Activated naive CD8-positive, alpha-beta T cell treated with anti-CD3 and anti-CD28 coated beads, Interleukin-2, amount 50 U/mL, for 16 hours (primary cell): Measurements from ENCODE around the gene KLHL11.
"Not testable (repeated sequence)": the region's sequence is repeated elsewhere in the genome, so short reads cannot be mapped to it uniquely, and the experiment has no call there.

Source experiments
- DNase-seq: peaks from one replicate; pipeline ENCODE4 v3.0.0-alpha.2; 2020; ENCODE audit warnings: low read depth, low spot score

The KLHL11 gene

DNA sequence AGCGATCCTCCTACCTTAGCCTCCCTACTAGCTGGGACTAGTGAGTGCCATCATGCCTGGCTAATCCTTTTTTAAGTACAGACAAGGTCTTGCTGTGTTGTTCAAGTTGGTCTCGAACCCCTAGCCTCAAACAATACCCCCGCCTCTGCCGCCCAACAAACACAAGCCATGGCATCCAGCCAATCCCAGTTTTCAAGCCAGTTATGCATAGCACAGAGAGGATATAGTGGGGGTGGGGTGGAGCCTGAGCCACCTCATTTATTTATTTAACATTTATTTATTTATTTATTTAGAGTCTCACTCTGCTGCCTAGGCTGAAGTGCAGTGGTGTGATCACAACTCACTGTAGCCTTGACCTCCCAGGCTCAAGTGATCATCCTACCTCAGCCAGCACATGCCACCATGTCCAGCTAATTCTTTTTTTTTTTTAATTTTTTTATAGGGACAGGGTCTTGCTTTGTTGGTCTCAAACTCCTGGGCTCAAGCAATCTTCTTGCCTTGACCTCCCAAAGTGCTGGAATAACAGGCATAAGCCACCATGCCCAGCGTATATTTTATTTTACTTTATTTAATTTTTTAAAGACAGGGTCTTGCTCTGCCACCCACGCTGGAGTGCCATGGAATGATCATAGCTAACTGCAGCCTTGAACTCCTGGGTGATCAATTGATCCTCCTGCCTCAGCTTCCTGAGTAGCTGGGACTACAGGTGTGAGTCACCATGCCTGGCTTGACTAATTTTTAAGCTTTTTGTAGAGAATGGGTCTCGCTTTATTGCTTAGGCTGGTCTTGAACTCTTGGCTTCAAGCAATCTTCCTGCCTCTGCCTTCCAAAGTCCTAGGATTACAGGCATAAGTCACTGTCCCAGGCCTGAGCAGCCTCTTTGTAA lies 26.2 kb upstream of the KLHL11 start:
- DNase-seq = no peak

DNA sequence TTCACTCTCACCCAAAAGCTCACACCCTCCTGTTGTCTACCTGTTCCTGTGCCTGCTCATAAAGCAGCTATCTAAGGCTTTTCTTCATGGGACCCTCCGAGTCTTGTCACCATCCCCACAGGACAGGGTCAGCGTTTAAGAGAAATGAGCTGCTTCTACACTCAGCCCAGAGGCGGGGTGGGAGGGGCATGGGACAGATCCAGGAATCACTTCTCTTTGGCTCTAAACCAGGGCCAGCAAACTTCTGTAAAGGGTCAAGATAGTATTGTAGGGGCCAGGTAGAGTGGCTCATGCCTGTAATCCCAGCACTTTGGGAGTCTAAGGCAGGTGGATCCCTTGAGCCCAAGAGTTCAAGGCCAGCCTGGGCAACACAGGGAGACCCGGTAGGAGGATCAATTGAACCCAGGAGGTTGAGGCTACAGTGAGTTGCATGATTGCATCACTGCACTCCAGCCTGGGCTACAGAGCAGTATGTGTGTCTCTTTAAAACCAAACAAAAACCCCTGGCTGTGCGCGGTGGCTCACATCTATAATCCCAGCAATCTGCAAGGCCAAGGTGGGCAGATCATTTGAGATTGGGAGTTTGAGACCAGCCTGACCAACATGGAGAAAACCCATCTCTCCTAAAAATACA lies 23.2 kb upstream of the KLHL11 start:
- no peak for DNase-seq

DNA sequence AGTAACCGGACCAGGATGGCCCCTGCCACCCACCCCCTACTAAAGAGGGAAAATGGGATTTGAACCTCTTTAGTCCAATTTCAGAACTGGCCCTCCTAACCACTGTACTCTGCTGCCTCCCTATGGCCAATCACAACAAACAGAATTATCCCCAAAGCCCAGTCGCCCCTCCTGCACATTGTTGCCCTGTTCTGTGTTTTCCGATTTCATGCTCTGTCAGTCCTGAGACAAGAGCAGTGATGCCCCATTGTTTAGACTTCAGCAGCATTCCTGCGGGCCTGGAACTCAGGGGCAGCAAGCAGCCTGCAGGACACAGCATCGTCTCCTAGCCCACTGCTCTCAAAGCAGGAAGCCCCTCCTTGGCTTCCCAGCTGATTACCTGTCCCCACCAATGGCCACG lies 20.5 kb upstream of the KLHL11 start:
- DNase-seq = no peak

DNA sequence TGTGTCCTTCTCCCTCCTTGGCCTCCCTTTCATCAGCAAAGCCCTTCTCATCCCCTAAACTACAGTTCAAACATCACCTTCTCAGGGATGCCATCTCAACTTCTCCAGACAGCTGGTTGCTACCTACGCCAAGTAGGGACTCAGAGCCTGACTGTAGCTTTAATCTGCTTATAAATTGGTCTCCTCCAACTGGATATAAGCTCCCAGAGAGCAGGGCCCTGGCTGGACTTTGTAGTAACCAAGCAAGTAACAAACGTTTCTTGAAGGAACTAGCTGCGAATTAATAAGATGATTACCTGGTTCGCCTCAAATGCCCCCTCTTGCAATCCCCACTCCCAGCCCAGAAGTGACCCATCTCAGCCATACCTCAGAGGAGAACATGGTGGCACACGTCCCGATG lies 17.5 kb upstream of the KLHL11 start:
- DNase-seq = no peak

DNA sequence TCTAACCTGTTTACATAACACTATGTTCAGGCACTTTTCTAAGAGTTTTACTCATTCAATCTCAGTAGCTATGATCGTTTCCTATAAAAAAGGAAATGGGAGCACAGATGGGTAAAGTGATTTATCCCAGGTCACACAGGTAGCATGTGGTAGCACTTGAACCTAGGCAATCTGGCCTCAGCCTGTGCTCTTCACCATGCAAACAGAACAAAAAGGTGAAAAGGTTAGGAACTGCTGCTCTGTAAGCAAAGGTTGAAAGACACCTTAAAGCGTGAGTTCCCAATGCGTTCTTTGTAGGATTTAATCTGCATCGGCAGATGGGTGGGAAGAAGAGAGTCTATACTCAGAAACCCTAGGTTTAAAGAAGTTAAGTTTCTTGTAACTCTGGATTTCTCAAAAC lies 14.9 kb upstream of the KLHL11 start:
- no peak for DNase-seq

DNA sequence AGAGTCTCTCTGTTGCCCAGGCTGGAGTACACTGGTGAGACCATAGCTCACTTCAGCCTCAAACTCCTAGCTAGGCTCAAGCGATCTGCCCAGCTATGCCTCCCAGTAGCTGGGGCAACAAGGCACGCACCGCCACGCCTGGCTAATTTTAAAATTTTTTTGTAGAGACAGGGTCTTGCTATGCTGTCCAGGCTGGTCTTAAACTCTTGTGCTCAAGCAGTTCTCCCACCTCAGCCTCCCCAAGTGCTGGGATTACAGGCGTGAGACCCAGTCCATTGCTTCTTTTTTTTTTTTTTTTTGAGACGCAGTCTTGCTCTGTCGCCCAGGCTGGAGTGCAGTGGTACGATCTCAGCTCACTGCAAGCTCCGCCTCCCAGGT lies 9.1 kb upstream of the KLHL11 start:
- DNase-seq = not testable (repeated sequence)

DNA sequence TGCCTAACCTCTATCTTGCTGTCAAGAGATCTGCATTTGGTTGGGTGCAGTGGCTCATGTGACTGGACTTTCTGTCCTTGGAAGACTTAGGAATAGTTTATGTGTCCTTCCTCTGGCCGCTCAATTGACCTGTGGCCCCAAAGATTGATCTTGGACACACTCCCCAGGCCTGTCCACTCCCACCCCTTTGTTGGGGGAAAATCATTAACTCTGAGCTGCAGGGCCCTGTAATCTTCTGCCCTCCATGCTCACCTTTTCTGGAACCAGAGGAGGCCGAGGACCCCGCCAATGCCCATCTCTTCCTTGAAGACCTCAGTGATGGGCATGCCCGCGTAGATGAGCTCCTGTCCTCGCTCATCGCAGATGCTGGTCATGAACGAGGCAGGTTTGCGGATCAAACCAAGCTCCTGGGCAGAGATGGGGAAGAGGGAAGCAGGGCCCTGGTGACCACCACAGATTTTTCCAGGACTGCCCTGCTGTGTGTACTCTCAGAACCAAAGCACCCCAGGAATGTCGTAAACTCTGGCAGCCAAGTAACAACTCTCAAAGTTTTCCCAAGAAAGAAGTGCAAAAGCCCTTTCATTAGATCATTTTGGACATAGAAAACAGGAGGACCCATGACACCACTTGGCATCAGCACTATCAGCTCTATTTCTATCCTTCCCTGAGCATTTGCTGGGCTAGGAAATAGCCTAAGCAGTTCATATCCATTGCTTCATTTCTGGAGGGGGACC lies 8.5 kb upstream of the KLHL11 start:
- no peak for DNase-seq

DNA sequence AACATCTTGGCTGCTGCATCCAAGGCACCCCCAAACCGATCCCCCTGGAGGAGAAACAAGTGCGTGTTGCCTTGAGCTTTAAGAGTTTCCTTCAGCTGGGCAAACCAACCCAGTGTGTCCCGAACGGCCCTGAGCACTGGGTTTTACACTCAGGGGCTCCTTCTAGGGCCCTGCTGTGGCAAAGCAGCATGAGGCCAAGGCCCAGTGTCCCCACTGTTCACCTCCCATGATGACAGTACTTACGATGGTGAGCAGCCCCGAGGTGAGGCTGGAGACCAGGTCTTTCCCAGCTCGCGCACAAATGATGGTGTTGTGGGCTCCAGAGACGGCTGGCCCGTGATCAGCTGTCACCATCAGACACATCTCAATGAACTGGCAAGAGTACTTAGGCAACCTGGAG lies 6.6 kb upstream of the KLHL11 start:
- DNase-seq = no peak

DNA sequence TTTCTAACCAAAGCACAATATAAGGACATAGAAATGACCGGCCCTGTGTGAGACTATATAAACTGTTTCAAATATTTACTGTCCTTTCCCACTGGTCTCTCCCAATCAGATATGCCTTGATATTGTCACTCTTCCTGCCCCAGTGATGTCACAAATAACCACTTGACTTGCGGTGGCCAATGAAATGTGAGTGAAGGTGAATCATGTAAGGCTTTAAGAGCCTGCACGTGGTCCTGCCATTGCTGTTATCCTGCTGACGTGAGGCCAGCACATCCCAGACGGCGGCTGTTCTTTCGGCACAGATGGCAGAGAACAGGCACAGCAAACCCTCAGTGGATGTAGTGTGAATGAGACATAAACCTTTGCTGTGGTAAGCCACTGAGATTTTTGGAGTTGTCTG lies 5.4 kb upstream of the KLHL11 start:
- DNase-seq = no peak

DNA sequence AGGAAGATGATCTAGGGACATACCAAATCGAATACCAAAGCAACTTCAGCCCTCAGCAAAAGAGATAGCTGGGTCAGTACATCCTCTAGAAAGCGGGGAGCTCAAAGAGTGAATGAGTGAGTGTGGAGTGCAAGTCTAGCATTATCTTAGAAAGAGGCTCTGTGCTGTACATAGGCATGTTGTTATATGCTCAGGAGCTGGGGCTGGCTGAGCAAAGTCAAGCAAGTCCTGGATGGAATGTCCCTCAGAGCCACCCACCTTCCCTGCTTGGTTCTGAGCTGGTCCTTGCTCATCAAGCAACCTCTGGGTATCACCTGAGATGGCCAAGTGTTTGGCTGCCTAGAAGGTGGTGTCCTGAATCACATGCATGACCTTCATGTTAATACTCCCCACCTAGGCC lies 4.9 kb upstream of the KLHL11 start:
- DNase-seq = no peak

DNA sequence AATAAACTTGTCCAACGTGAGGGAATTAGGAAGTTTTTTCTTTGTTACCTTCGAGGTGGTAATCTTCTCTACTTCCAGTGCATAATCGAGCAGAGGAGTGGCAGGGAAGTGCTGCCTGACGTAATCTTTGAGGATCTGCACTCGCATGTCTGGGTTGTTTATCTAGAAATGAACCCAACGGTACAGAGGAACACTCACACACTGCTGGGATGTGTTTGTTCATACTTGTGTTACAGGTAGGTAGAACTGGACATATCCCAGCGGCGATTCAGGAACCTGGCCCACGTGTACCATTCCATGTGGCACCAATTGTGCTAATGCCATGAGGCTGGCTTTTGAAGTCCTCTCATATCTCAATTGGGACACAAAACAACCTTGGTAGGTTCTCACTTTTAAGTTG lies 4.2 kb upstream of the KLHL11 start:
- no peak for DNase-seq

DNA sequence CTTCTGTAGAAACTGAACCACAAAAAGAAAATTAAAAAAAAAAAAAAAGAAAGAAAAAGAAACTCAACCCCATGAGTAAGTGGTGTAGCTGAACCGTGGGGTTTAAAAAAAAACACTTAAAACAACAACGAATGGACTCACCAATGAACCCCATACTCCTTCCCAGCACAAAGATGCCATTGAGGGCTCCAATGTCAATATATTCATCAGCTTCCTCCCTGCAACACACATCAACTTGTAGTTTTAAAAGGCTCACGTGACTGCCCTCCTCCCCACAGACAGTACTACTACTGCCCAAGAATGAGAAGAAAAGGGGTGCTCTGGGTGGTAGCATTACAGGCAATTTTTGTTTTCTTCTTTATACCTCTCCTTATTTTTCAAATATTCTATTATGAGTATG lies 3.3 kb upstream of the KLHL11 start:
- DNase-seq = no peak

DNA sequence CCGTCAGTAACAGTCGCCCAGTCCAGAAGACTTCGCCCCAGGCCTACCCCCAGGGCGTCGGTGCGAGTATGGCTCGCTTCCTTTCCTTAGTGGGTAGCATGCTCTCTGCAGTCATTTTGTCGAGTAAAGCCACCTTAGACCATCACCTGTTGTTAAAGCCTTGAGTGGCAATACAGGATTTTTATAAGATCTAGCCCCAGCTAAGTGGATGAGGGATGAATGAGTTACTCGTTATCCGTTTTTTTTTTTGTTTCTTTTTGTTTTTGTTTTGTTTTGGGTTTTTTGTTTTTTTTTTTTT lies 322 bp upstream of the KLHL11 start:
- no peak for DNase-seq

DNA sequence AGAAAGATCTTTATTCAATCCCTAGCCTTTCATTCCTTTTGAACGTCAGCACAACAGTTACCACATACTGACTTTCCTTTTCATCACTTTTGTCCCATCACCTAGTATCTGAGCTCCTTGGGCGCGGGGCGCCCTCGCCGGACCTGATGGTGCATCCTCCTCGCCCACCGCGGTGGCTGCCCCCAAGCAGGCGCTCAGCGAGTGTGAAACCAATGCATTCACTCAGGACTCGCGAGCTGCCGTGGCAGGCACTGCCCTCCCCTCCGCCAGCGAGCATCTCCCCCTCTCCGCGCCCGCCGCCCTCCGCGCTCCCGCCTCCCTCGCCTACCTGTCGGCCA lies 756 bp downstream of the KLHL11 start:
- DNase-seq = no peak

DNA sequence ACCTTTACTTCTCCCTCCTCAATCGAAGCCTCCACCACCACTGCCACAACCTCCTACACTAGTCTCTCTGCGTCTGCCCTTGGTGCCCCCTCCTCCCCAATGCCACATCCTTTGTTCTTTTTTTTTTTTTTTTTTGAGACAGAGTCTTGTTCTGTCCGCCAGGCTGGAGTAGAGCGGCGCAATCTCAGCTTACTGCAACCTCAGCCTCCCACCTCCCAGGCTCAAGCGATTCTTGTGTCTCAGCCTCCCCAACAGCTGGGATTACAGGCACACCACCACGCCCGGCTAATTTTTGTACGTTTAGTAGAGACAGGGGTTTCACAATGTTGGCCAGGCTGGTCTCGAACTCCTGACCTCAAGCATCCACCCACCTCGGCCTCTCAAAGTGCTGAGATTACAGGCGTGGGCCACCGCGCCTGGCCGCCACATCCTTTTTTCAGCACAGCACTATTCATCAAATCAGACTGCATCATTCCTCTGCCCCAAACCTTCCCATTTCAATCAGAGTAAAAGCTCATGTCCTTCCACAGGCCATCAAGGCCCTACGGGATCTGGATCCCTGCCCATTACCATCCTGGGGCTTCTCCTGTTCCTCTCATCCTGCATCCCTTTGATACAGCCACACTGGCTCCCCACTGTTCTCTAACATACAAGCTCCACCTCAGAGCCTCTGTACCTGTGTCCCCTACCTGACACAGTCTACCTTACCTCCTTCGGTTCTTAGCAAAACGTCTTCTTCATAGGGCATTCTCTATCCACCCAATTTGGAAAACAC lies 2.0 kb downstream of the KLHL11 start:
- DNase-seq = no peak

DNA sequence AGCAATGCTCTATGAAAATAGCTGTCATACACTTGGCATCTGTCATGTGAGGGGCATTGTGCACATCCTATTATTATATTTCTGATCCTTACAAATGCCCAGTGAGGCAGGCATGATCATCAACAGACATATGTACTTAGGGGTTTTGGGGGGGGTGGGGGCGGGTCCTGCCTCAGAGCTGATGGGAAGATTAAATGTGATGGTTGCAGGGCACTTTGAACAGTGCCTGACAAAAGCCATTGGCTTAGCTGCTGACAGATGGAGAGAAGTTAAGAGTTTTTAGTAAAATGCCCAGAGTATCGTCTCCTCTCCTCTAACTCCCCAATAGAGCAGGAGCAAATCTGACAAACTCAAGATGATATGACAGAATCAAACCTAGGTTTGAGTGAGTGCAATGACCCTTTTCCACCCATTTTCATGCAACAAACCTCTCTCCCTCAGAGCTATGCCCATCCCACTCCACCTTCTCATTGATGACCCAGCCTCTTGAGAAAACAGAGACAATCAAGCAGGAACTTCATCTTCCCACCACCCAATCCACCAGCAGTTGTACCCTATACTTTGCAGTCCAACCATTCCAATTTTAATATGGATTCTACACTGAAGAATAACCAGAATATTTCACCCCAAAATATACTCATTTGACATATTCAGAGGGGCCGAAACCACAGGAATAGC lies 4.8 kb downstream of the KLHL11 start:
- no peak for DNase-seq

DNA sequence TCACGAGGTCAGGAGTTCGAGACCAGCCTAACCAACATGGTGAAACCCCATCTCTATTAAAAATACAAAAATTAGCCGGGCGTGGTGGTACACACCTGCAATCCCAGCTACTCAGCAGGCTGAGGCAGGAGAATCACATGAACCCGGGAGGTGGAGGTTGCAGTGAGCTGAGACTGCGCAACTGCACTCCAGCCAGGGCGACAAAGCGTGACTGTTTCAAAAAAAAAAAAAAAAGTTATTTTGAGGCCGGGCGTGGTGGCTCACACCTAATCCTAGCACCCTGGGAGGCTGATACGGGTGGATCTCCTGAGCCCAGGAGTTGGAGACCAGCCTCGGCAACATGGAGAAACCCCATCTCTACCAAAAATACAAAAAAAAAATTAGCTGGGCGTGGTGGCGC lies 13.8 kb downstream of the KLHL11 start:
- not testable (repeated sequence) for DNase-seq

DNA sequence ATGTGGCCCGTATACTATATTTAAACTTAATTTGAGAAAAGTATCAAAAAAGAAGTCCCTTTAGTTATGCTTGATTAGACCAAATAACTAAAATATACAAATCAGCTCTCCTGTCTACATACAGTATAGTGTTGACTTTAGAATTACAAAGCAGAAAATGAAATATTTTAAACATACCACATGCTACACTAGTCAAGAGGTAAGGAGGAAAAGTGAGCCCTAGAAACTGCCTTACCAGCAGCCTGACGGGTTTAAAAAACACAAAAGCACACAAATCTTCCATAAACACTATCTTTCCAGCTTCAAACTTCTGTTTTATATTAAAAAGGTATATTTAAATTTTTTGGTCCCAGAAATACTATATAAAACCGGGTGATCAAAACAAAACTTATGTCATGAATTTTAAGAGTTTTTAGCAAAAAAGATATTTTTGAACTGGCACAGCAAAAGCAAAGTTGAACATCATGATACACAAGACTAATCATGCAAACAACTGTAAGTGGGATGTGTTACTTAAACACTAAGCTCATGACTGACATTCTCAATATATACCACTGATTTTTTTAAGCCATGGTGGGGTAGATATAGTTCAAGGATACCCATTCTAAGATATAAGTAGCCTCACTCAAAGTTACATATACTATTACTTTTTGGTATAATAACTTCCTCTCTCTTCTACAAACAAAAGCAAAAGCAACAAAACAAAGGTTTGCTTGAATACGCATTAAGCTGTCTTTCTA lies 15.8 kb downstream of the KLHL11 start:
- DNase-seq = no peak

DNA sequence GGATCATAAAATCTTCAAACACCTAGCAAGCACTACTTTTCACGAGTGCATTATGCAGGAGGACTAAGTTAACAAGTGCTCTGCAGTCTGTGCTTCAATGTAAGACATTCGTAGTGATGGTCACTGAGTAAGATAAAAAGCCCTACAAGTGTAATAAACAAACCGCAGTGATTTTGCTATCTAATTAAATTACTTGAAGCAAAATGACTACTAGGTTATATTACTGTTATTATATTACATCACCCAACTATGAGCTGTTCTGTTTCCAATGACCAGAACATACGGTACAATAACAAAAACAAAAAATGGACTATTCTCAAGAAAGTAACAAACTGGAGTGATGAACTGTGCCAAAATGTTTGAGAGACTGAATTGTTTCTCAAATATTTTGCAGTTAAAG lies 16.4 kb downstream of the KLHL11 start:
- no peak for DNase-seq

DNA sequence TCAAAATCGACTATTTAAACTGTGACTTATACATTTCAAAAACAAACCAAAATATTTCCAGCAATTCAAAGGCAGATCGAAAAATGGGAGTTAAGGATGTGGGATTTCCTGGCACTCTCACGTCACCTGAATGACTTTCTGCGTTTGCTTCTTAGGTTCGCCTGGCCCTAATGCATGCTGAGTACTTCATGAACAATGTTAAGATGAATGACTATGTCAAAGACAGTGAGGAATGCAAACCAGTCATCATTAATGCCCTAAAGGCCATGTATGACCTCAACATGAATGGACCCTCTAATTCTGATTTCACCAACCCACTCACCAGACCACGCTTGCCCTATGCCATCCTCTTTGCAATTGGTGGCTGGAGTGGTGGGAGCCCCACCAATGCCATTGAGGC lies 20.3 kb downstream of the KLHL11 start:
- DNase-seq = no peak

DNA sequence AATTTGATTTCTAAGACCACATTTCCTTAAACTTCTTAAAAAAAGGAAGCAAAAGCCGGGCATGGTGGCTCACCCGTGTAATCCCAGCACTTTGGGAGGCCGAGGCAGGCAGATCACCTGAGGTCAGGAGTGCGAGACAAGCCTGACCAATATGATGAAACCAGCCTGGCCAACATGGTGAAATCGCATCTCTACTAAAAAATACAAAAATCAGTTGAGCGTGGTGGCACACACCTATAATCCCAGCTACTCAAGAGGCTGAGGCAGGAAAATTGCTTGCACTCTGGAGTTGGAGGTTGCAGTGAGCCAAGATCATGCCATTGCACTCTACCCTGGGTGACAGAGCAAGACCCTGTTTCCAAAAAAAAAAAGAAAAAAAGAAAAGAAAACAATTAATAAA lies 24.4 kb downstream of the KLHL11 start:
- not testable (repeated sequence) for DNase-seq
